HCT116 (cell line): ENCODE data around the gene KLHDC9. TPM values are rescaled to one million over a fixed set of nuclear protein-coding genes. Genes with fewer than 3 reads are reported as not detected.

ENCODE experiments used
- ATAC-seq: fragments of 200-7000 bp; cut with Tn5 transposase; 2 replicates; pipeline ENCODE4 v1.9.1; 2020; ENCODE audit warnings: mild to moderate bottlenecking, moderate library complexity
- BruUV-seq: library from RNA; stranded (reverse); fragments of 400-500 nt; replicated peaks from 2 replicates; lab custom pipeline; 2021; lab: Mats Ljungman, UMichigan
- CTCF ChIA-PET: fragments of 300-600 bp; sonication (Branson Sonifier 250); formaldehyde crosslinking; loops from one replicate; lab custom pipeline; 2021; ENCODE audit warnings: antibody characterized with exemption; lab: Charles Lee
- POLR2A ChIA-PET: fragments of 300-600, 350-600 bp; sonication (Branson Sonifier 250); formaldehyde crosslinking; loops from one replicate; lab custom pipeline; 2021; ENCODE audit warnings: antibody characterized with exemption; lab: Charles Lee
- RAD21 ChIA-PET, 2 experiments: fragments of 300-600 bp; sonication (Branson Sonifier 250); formaldehyde crosslinking; loops; one replicate each; lab custom pipeline; 2023; ENCODE audit warnings: low total read pairs in 2 of 2; ENCODE audit not compliant: uncharacterized antibody in 2 of 2, unreplicated experiment in 2 of 2, low non-redundant PET in 1 of 2; lab: Charles Lee
- DNase-seq: peaks from one replicate; pipeline ENCODE4 v3.0.0-alpha.2; 2010; ENCODE audit warnings: low read depth, low spot score
- H2AFZ ChIP-seq: fragments of 200-600 bp; shearing (Covaris generic), sonication (generic); 2 replicates; pipeline ENCODE4 v1.6.1; 2017; ENCODE audit warnings: low read depth, mixed run types, mixed read lengths, antibody characterized with exemption, low read length; ENCODE audit not compliant: poor library complexity, severe bottlenecking
- H3K27ac ChIP-seq: 2 replicates; pipeline ENCODE4 v1.5.1; 2012; ENCODE audit warnings: low read depth, low read length
- H3K27me3 ChIP-seq: fragments of 200-600 bp; sonication (generic); 2 replicates; pipeline ENCODE4 v1.6.1; 2016; ENCODE audit warnings: mixed run types, low read length, mixed read lengths; ENCODE audit not compliant: insufficient read depth
- H3K36me3 ChIP-seq, 2 experiments: fragments of 200-500 bp in 1 of 2; fragments of 200-600 bp in 1 of 2; sonication (Bioruptor generic) in 1 of 2; sonication (generic) in 1 of 2; 2 replicates each; pipeline versions ENCODE4 v1.5.1 to v1.6.1; 2014 to 2016; ENCODE audit warnings: low read length in 2 of 2, inconsistent platforms in 1 of 2, mixed read lengths in 1 of 2, mixed run types in 1 of 2; ENCODE audit not compliant: insufficient read depth in 2 of 2, control insufficient read depth in 1 of 2
- H3K4me1 ChIP-seq, 2 experiments: fragments of 200-600 bp in 1 of 2; sonication (generic) in 1 of 2; 2 replicates each; pipeline versions ENCODE4 v1.5.1 to v1.6.1; 2012 to 2017; ENCODE audit warnings: low read length in 2 of 2, inconsistent platforms in 1 of 2, mild to moderate bottlenecking in 1 of 2, mixed read lengths in 1 of 2, mixed run types in 1 of 2, moderate library complexity in 1 of 2; ENCODE audit not compliant: insufficient read depth in 2 of 2, control insufficient read depth in 1 of 2
- H3K4me2 ChIP-seq: fragments of 200-600 bp; sonication (generic); 2 replicates; pipeline ENCODE4 v1.6.1; 2017; ENCODE audit warnings: mixed run types, low read length, mixed read lengths
- H3K4me3 ChIP-seq, 2 experiments: fragments of 200-600 bp in 1 of 2; sonication (generic) in 1 of 2; replicated peaks in 1 of 2; 2 replicates each; pipeline ENCODE4 v1.5.1; 2011 to 2016; ENCODE audit warnings: low read length in 2 of 2, control low read depth in 1 of 2, low read depth in 1 of 2, mild to moderate bottlenecking in 1 of 2, mixed read lengths in 1 of 2, mixed run types in 1 of 2
- H3K79me2 ChIP-seq: fragments of 200-600 bp; sonication (generic); 2 replicates; pipeline ENCODE4 v1.6.1; 2017; ENCODE audit warnings: mild to moderate bottlenecking, mixed run types, low read length, moderate library complexity, mixed read lengths; ENCODE audit not compliant: insufficient read depth
- H3K9ac ChIP-seq: fragments of 200-600 bp; sonication (generic); 2 replicates; pipeline ENCODE4 v1.6.1; 2016; ENCODE audit warnings: low read length, mixed read lengths
- H3K9me2 ChIP-seq: fragments of 200-600 bp; sonication (generic), shearing (Covaris generic); 2 replicates; pipeline ENCODE4 v1.6.1; 2017; ENCODE audit warnings: mixed run types, mild to moderate bottlenecking, moderate library complexity; ENCODE audit not compliant: insufficient read depth
- H3K9me3 ChIP-seq, 2 experiments: fragments of 200-500 bp in 1 of 2; fragments of 200-600 bp in 1 of 2; sonication (Bioruptor generic) in 1 of 2; sonication (generic) in 1 of 2; 2 replicates each; pipeline ENCODE4 v1.6.1; 2014 to 2017; ENCODE audit warnings: low read length in 2 of 2, mixed read lengths in 2 of 2, inconsistent platforms in 1 of 2, low read depth in 1 of 2, mild to moderate bottlenecking in 1 of 2, mixed run types in 1 of 2, moderate library complexity in 1 of 2; ENCODE audit not compliant: control insufficient read depth in 1 of 2, insufficient read depth in 1 of 2
- H4K20me1 ChIP-seq: fragments of 200-600 bp; sonication (generic), shearing (Covaris generic); 2 replicates; pipeline ENCODE4 v1.6.1; 2017; ENCODE audit warnings: mixed run types, mild to moderate bottlenecking, moderate library complexity; ENCODE audit not compliant: insufficient read depth
- ELF1 ChIP-seq: IDR thresholded peaks from 2 replicates; pipeline ENCODE4 v1.6.1; 2012; ENCODE audit warnings: low read depth, borderline replicate concordance
- EZH2phosphoT487 ChIP-seq: fragments of 200-600 bp; IDR thresholded peaks from 2 replicates; pipeline ENCODE4 v1.6.1; 2018; ENCODE audit warnings: antibody characterized with exemption, borderline replicate concordance
- RAD21 ChIP-seq: IDR thresholded peaks from 2 replicates; pipeline ENCODE4 v1.6.1; 2012; ENCODE audit warnings: low read depth, mild to moderate bottlenecking
- REST ChIP-seq: IDR thresholded peaks from 2 replicates; pipeline ENCODE4 v1.6.1; 2012; ENCODE audit warnings: low read depth
- SRF ChIP-seq: IDR thresholded peaks from 2 replicates; pipeline ENCODE4 v1.6.1; 2012; ENCODE audit warnings: low read depth
- TCF7L2 ChIP-seq: IDR thresholded peaks from 2 replicates; pipeline ENCODE4 v1.7.0; 2011; ENCODE audit warnings: borderline replicate concordance, inconsistent platforms; ENCODE audit not compliant: insufficient read depth, insufficient read length; ENCODE audit errors: extremely low read depth
- ZFX ChIP-seq: fragments of 450-650 bp; IDR thresholded peaks from 2 replicates; pipeline ENCODE4 v1.6.1; 2017
- intact Hi-C: fragments of 100-400 bp; cut with micrococcal nuclease; formaldehyde crosslinking; loops from 2 replicates; pipeline ENCODE4 v1.10.0; 2022
- total RNA-seq: library from RNA; stranded (reverse); gene quantifications from one replicate; pipeline ENCODE4 v1.2.1, GENCODE V29; 2021; ENCODE audit not compliant: unreplicated experiment
- TF ChIP-seq, protein P1 (sequence below): IDR thresholded peaks from 2 replicates; pipeline ENCODE4 v1.6.1; 2011; ENCODE audit warnings: mild to moderate bottlenecking, low read length, moderate library complexity; ENCODE audit not compliant: insufficient replicate concordance; ENCODE audit errors: extremely low read depth

The KLHDC9 gene
- total RNA-seq, 1 experiment from 2014 or later = 1.4 TPM

GRCh38 chr1:161069731-161070270 is 28.4 kb upstream of the KLHDC9 start, which contains the start of gene ARHGAP30:
Gene ARHGAP30 (minus strand): TSS chr1:161069891. CDS start chr1:161069624, 267 bp downstream.
- ChIA-PET POLR2A (no interaction called here), CTCF (interaction anchor here (3.1 kb wide), 1 partner anchor 28 kb away, joined by 25 read pairs; the partner anchor contains the start of gene KLHDC9)
- no peak within 1 kb of the TSS for H3K9ac ChIP-seq

DNA sequence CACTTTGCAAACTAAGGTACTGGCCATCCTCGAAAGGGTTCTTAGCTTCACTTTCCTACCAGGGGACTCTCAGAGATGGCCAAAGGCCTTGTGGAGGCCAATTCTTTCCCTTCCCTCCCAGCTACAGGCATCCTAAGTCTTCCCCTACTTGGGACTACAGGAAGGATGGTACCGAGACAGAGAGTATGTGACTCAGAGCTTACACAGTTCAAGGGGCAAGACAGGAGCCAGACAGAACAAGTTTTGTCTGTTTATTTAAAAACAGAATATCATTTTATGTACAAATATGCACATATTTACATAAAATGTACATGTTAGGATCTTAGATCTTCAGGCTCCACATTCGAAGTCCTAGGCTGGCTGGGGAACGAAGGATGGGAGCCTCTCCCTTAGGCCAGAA is 27.4 kb upstream of the KLHDC9 start:
- Histone ChIP-seq H3K9me2 (no peaks in the 10 kb centered on the region), H3K27ac (no peak overlapping the region), H3K4me3 (no peak overlapping the region), H3K4me2 (no peak overlapping the region), H2AFZ (no peak overlapping the region), H3K9ac (no peak overlapping the region), H3K4me1 (peaks cover 0 to 37% of the 10 kb centered on the region in 2 experiments; a peak in 2 of 4 replicates), H3K27me3 (no peaks in the 10 kb centered on the region), H4K20me1 (no peaks in the 10 kb centered on the region), H3K36me3 (no peaks in the 10 kb centered on the region), H3K9me3 (no peaks in the 10 kb centered on the region), H3K79me2 (no peaks in the 10 kb centered on the region)
- no peak for DNase-seq
- TF ChIP-seq REST (no peak), SRF (no peak), ZFX (no peak), ELF1 (no peak), TCF7L2 (no peak)
- ChIA-PET RAD21 (no interaction called here), POLR2A (no interaction called here), CTCF (interaction anchor here (1.0 to 3.1 kb wide), 3 partner anchors 25 to 69 kb away, joined by 3 to 25 read pairs (median 11); partner anchors contain the start of genes KLHDC9 and USF1)
- no TSS peak for BruUV-seq
- intact Hi-C loops = no loop called here
- no peak for ATAC-seq

More at GRCh38 chr1:161069731-161070270, 28.4 kb upstream of the KLHDC9 start, which contains the start of gene ARHGAP30:
- Histone ChIP-seq H3K27me3 (no peaks in the 10 kb centered on the region), H3K9me2 (no peaks in the 10 kb centered on the region), H3K4me1 (peaks cover 0 to 34% of the 10 kb centered on the region in 2 experiments; a peak in 2 of 4 replicates), H4K20me1 (no peaks in the 10 kb centered on the region), H3K4me2 (no peak within 1 kb of the TSS), H2AFZ (no peak within 1 kb of the TSS), H3K4me3 (no peak within 1 kb of the TSS), H3K79me2 (no peaks in the 10 kb centered on the region), H3K36me3 (no peaks in the 10 kb centered on the region), H3K27ac (no peak within 1 kb of the TSS), H3K9me3 (no peaks in the 10 kb centered on the region)
- no TSS peak for BruUV-seq
- TF ChIP-seq RAD21 (no peak), EZH2phosphoT487 (no peak)
- TF ChIP-seq, protein P1, sequence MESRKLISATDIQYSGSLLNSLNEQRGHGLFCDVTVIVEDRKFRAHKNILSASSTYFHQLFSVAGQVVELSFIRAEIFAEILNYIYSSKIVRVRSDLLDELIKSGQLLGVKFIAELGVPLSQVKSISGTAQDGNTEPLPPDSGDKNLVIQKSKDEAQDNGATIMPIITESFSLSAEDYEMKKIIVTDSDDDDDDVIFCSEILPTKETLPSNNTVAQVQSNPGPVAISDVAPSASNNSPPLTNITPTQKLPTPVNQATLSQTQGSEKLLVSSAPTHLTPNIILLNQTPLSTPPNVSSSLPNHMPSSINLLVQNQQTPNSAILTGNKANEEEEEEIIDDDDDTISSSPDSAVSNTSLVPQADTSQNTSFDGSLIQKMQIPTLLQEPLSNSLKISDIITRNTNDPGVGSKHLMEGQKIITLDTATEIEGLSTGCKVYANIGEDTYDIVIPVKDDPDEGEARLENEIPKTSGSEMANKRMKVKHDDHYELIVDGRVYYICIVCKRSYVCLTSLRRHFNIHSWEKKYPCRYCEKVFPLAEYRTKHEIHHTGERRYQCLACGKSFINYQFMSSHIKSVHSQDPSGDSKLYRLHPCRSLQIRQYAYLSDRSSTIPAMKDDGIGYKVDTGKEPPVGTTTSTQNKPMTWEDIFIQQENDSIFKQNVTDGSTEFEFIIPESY = no peak
- ATAC-seq = no peak
- DNase-seq = no peak
- RAD21 ChIA-PET = no interaction called here
- intact Hi-C loops = no loop called here
